Osteoblast (primary cell): ENCODE data around the gene CYP2S1. TPM values are rescaled to one million over a fixed set of nuclear protein-coding genes. Genes with fewer than 3 reads are reported as not detected.

Source experiments
- DNase-seq: peaks from one replicate; pipeline ENCODE4 v3.0.0; 2011; ENCODE audit warnings: low spot score, mixed read lengths; ENCODE audit not compliant: insufficient read length; ENCODE audit errors: missing footprints
- H2AFZ ChIP-seq: 2 replicates; pipeline ENCODE4 v1.6.0; 2011; ENCODE audit warnings: mild to moderate bottlenecking, low read length
- H3K27ac ChIP-seq: 2 replicates; pipeline ENCODE4 v1.5.1; 2011; ENCODE audit warnings: mild to moderate bottlenecking, low read depth, low read length, moderate library complexity
- H3K27me3 ChIP-seq: 2 replicates; pipeline ENCODE4 v1.6.0; 2012; ENCODE audit warnings: mild to moderate bottlenecking, control low read depth, inconsistent platforms, low read length, moderate library complexity; ENCODE audit not compliant: insufficient read depth
- H3K36me3 ChIP-seq: 2 replicates; pipeline ENCODE4 v1.5.1; 2011; ENCODE audit warnings: mild to moderate bottlenecking, low read length, control low read depth, moderate library complexity; ENCODE audit not compliant: insufficient read depth
- H3K4me1 ChIP-seq: 2 replicates; pipeline ENCODE4 v1.5.1; 2011; ENCODE audit warnings: mild to moderate bottlenecking, low read length, control low read depth, moderate library complexity; ENCODE audit not compliant: insufficient read depth
- H3K4me2 ChIP-seq: 2 replicates; pipeline ENCODE4 v1.6.0; 2011; ENCODE audit warnings: mild to moderate bottlenecking, low read length; ENCODE audit not compliant: insufficient read depth
- H3K4me3 ChIP-seq: fragments of 200-600 bp; sonication (generic); 3 replicates; pipeline ENCODE4 v1.5.1; 2012; ENCODE audit warnings: mild to moderate bottlenecking, low read length, inconsistent platforms; ENCODE audit not compliant: insufficient read depth
- H3K79me2 ChIP-seq: 2 replicates; pipeline ENCODE4 v1.6.0; 2012; ENCODE audit warnings: mild to moderate bottlenecking, low read length, control low read depth, inconsistent platforms; ENCODE audit not compliant: insufficient read depth
- H3K9me3 ChIP-seq: 2 replicates; pipeline ENCODE4 v1.5.1; 2011; ENCODE audit warnings: low read depth, low read length, control low read depth
- H4K20me1 ChIP-seq: 2 replicates; pipeline ENCODE4 v1.6.0; 2012; ENCODE audit warnings: mild to moderate bottlenecking, low read length, control low read depth; ENCODE audit not compliant: insufficient read depth
- total RNA-seq: library from RNA; depleted of rRNA; stranded (reverse); fragments of >200 nt; gene quantifications from 2 replicates; pipeline ENCODE4 v1.2.3, GENCODE V29; 2012
- TF ChIP-seq, protein P1 (sequence below): IDR thresholded peaks from 2 replicates; pipeline ENCODE4 v1.5.1; 2011; ENCODE audit warnings: mild to moderate bottlenecking, low read depth, low read length, moderate library complexity; ENCODE audit errors: extremely low read depth

Gene CYP2S1
- total RNA-seq, 1 donor = not detected

DNA sequence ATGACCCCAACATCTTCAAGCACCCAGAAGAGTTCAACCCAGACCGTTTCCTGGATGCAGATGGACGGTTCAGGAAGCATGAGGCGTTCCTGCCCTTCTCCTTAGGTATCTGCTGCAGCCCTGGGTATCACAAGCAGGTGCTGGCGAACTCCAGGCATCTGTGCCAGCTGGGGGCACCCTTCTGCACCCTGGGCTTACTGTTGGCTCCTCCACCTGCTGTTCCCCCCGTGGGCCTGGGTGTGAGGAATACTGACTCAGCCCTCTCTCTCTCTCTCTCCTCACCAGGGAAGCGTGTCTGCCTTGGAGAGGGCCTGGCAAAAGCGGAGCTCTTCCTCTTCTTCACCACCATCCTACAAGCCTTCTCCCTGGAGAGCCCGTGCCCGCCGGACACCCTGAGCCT is 13.0 kb downstream of the CYP2S1 start:
- Histone ChIP-seq H3K4me1 (peaks cover 18% of the 10 kb centered on the region), H3K9me3 (no peaks in the 10 kb centered on the region), H3K27me3 (no peaks in the 10 kb centered on the region), H3K4me3 (no peak overlapping the region), H3K27ac (no peak overlapping the region), H3K36me3 (no peaks in the 10 kb centered on the region), H4K20me1 (no peaks in the 10 kb centered on the region), H2AFZ (no peak overlapping the region), H3K79me2 (no peaks in the 10 kb centered on the region), H3K4me2 (no peak overlapping the region)
- DNase-seq = no peak
- TF ChIP-seq, protein P1, sequence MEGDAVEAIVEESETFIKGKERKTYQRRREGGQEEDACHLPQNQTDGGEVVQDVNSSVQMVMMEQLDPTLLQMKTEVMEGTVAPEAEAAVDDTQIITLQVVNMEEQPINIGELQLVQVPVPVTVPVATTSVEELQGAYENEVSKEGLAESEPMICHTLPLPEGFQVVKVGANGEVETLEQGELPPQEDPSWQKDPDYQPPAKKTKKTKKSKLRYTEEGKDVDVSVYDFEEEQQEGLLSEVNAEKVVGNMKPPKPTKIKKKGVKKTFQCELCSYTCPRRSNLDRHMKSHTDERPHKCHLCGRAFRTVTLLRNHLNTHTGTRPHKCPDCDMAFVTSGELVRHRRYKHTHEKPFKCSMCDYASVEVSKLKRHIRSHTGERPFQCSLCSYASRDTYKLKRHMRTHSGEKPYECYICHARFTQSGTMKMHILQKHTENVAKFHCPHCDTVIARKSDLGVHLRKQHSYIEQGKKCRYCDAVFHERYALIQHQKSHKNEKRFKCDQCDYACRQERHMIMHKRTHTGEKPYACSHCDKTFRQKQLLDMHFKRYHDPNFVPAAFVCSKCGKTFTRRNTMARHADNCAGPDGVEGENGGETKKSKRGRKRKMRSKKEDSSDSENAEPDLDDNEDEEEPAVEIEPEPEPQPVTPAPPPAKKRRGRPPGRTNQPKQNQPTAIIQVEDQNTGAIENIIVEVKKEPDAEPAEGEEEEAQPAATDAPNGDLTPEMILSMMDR = peak; percentile 13

DNA sequence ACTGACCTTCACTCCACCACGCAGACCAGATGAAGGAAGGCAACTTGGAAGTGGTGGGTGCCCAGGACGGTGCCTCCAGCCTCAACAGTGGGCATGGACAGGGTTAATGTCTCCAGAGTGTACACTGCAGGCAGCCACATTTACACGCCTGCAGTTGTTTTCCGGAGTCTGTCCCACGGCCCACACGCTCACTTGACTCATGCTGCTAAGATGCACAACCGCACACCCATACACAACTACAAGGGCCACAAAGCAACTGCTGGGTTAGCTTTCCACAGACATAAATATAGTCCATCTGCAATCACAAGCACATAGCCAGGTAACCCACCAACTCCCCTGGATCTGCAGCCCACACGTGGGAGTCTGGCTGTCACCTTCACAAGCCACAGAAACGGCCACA is 13.4 kb downstream of the CYP2S1 start:
- no peaks in the 10 kb centered on the region for H3K79me2 ChIP-seq
- no peaks in the 10 kb centered on the region for H3K36me3 ChIP-seq
- H4K20me1 ChIP-seq = no peaks in the 10 kb centered on the region
- DNase-seq = peak; percentile 52
- no peaks in the 10 kb centered on the region for H3K9me3 ChIP-seq
- H2AFZ ChIP-seq = peak overlapping the region; percentile 81
- TF ChIP-seq, protein P1 = no peak
- no peak overlapping the region for H3K4me3 ChIP-seq
- H3K4me1 ChIP-seq = peaks cover 18% of the 10 kb centered on the region
- no peaks in the 10 kb centered on the region for H3K27me3 ChIP-seq
- H3K27ac ChIP-seq = no peak overlapping the region
- H3K4me2 ChIP-seq = no peak overlapping the region

DNA sequence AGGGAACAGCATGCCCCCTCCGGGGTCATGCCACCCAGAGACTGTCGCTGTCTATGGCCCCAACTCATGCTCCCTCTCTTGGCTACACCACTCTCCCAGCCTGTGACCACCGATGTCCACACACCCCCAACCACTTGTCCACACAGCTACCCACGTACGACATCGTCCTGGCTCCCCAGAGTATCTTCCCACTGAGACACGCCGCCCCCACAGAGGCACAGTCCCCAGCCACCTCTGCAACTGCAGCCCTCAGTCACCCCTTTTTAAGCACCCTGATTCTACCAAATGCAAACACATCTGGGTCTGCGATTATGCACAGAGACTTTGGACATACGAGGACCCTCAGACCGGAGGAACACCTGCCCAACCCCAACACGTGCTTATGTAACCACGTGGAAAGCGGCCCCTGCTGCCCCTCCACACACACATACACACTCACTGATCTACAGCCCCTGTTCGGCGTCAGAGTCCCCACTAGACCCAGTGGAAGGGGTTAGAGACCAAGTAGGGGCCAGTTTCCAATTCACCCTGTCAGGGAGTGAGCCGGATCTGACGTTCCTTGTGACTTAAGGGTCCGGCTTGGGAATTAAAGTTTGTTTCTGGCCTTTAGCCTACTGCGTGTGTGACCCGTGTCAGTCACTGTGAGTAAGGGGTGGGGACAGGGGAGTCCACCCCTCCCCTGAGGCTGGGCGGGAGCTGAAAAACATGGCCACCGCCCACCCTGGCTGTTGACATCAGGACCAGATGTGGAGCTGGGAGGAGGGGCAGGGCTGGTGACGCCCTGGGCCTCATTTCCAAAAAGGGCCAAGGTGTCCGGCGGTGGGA is 14.1 kb downstream of the CYP2S1 start:
- no peak overlapping the region for H3K27ac ChIP-seq
- H4K20me1 ChIP-seq = no peaks in the 10 kb centered on the region
- DNase-seq = peak; percentile 30
- TF ChIP-seq, protein P1 = no peak
- H3K79me2 ChIP-seq = no peaks in the 10 kb centered on the region
- peak overlapping the region; percentile 13 for H3K4me2 ChIP-seq
- H3K9me3 ChIP-seq = no peaks in the 10 kb centered on the region
- H3K36me3 ChIP-seq = no peaks in the 10 kb centered on the region
- H3K4me3 ChIP-seq = no peak overlapping the region
- peak overlapping the region; percentile 81 for H2AFZ ChIP-seq
- no peaks in the 10 kb centered on the region for H3K27me3 ChIP-seq
- H3K4me1 ChIP-seq = peaks cover 18% of the 10 kb centered on the region

DNA sequence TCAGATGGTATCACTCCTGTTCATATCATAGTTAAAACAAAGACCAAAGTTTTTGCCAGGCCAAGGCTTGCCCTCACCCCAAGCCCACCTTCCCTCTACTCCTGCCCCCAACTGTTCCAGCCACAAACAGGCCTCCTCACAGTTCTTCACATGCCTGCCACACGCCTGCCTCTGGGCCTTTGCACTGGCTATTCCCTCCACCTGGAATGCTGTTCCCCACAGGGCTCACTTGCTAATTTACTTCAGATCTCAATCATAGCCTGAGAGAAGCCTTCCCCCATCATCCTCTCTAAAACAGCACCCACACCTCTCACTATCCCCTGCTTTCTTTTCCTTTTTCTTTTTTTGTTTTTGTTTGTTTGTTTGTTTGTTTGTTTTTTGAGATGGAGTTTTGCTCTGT is 21.1 kb downstream of the CYP2S1 start:
- Histone ChIP-seq H3K4me2 (no peak overlapping the region), H3K4me3 (no peak overlapping the region), H3K27me3 (no peaks in the 10 kb centered on the region), H3K9me3 (no peaks in the 10 kb centered on the region), H3K36me3 (no peaks in the 10 kb centered on the region), H2AFZ (no peak overlapping the region), H3K27ac (no peak overlapping the region), H3K79me2 (peaks cover under 1% of the 10 kb centered on the region), H4K20me1 (no peaks in the 10 kb centered on the region), H3K4me1 (peaks cover 14% of the 10 kb centered on the region)
- DNase-seq = no peak
- TF ChIP-seq, protein P1 = no peak
